ENCODE results near the gene KDM4B. TPM values are rescaled to one million over a fixed set of nuclear protein-coding genes. Genes with fewer than 3 reads are reported as not detected.

The KDM4B gene
- total and polyA plus RNA-seq, 10 of the 15 experiments (the other 5 are each of a cell fraction or from before 2014, with no cell fraction given), result 0.47 to 49.6 (median 16.2) TPM

- peak; percentile 64 for TF ChIP-seq ZNF687 (IDR thresholded peaks at IDR 0.05)
- TF ChIP-seq ATF2 (IDR thresholded peaks at IDR 0.05; ENCODE audit: low read length), result peak; percentile 87
- TF ChIP-seq SMARCA5 (IDR thresholded peaks at IDR 0.05), result 0 out of 2 replicates have a peak, but pooled peaks have one; percentile 14
- TF ChIP-seq HSF1 (IDR thresholded peaks at IDR 0.05; ENCODE audit: low read depth, low read length), result no peak
- peak; percentile 28; the same call in 1 of the 2 replicates for TF ChIP-seq FOXM1 (IDR thresholded peaks at IDR 0.05; ENCODE audit: low read depth, low read length)
- peak; percentile 98 for TF ChIP-seq MLLT1 (IDR thresholded peaks at IDR 0.05)
- no peak for TF ChIP-seq E4F1 (IDR thresholded peaks at IDR 0.05; ENCODE audit: borderline replicate concordance, partially characterized antibody)
- TF ChIP-seq ZNF24 (IDR thresholded peaks at IDR 0.05), result no peak
- peak; percentile 98 for TF ChIP-seq CBFB (IDR thresholded peaks at IDR 0.05; ENCODE audit: low read depth)
- no peak for TF ChIP-seq ZSCAN29 (IDR thresholded peaks at IDR 0.05)
- no peak for TF ChIP-seq SIX5 (IDR thresholded peaks at IDR 0.05; ENCODE audit: low read depth, low read length, severe bottlenecking)
- TF ChIP-seq CREB1 (IDR thresholded peaks at IDR 0.05; ENCODE audit: low read depth), result peak; percentile 86
- TF ChIP-seq SPI1 (IDR thresholded peaks at IDR 0.05; ENCODE audit: borderline replicate concordance, insufficient read depth, low read depth, low read length), result peak; percentile 45; the same call in 1 of the 2 replicates
- TF ChIP-seq RELB (IDR thresholded peaks at IDR 0.05; ENCODE audit: low read depth), result peak; percentile 60; the same call in 1 of the 2 replicates
- peak; percentile 50; the same call in 1 of the 2 replicates for TF ChIP-seq MTA2 (IDR thresholded peaks at IDR 0.05; ENCODE audit: low read depth)
These were observed 170.0 kb downstream of the KDM4B start (continued) for GRCh38 chr19:5138606-5139582.

Measured in GM12878 (cell line).